ENCODE results near the gene COPS6.

Gene COPS6

GRCh38 chr7:100090527-100091410, 2.0 kb downstream of the COPS6 start:
- TF ChIP-seq CREB1 (IDR thresholded peaks at IDR 0.05; ENCODE audit: low read depth), result no peak
- TF ChIP-seq ZBTB7A (IDR thresholded peaks at IDR 0.05; ENCODE audit: low read depth), result no peak
- no peak for TF ChIP-seq CEBPB (IDR thresholded peaks at IDR 0.05)

GRCh38 chr7:100091411-100092181, 2.8 kb downstream of the COPS6 start:
- TF ChIP-seq NFIC (IDR thresholded peaks at IDR 0.05) (no peak), CEBPB (IDR thresholded peaks at IDR 0.05) (no peak), TEAD4 (IDR thresholded peaks at IDR 0.05) (no peak), MAX (IDR thresholded peaks at IDR 0.05) (no peak), TAF1 (IDR thresholded peaks at IDR 0.05; ENCODE audit: low read depth) (no peak), USF1 (IDR thresholded peaks at IDR 0.05) (no peak), RAD21 (IDR thresholded peaks at IDR 0.05; ENCODE audit: low read depth) (no peak), YY1 (IDR thresholded peaks at IDR 0.05; ENCODE audit: low read depth) (no peak), TCF12 (IDR thresholded peaks at IDR 0.05; ENCODE audit: low read depth) (no peak), FOXM1 (IDR thresholded peaks at IDR 0.05; ENCODE audit: borderline replicate concordance, low read depth) (no peak), ZBTB7A (IDR thresholded peaks at IDR 0.05; ENCODE audit: low read depth) (no peak)

GRCh38 chr7:100093054-100093453, 4.3 kb downstream of the COPS6 start:
- no peak for TF ChIP-seq YY1 (IDR thresholded peaks at IDR 0.05; ENCODE audit: low read depth)
- no peak for TF ChIP-seq NFIC (IDR thresholded peaks at IDR 0.05)

- no peak for TF ChIP-seq MAX (IDR thresholded peaks at IDR 0.05)
- TF ChIP-seq CREB1 (IDR thresholded peaks at IDR 0.05; ENCODE audit: low read depth), result no peak
- no peak for TF ChIP-seq ZBTB7A (IDR thresholded peaks at IDR 0.05; ENCODE audit: low read depth)
- no peak for TF ChIP-seq REST (IDR thresholded peaks at IDR 0.05; ENCODE audit: low read depth)
- no peak for TF ChIP-seq TAF1 (IDR thresholded peaks at IDR 0.05; ENCODE audit: low read depth)
- TF ChIP-seq YY1 (IDR thresholded peaks at IDR 0.05; ENCODE audit: low read depth), result no peak
- no peak for TF ChIP-seq TCF12 (IDR thresholded peaks at IDR 0.05; ENCODE audit: low read depth)
- TF ChIP-seq CEBPB (IDR thresholded peaks at IDR 0.05), result no peak
- TF ChIP-seq FOXM1 (IDR thresholded peaks at IDR 0.05; ENCODE audit: borderline replicate concordance, low read depth), result no peak
- TF ChIP-seq RAD21 (IDR thresholded peaks at IDR 0.05; ENCODE audit: low read depth), result no peak
- no peak for TF ChIP-seq TEAD4 (IDR thresholded peaks at IDR 0.05)
- no peak for TF ChIP-seq EP300 (IDR thresholded peaks at IDR 0.05; ENCODE audit: borderline replicate concordance)
- TF ChIP-seq EGR1 (IDR thresholded peaks at IDR 0.05), result no peak
- TF ChIP-seq NFIC (IDR thresholded peaks at IDR 0.05), result no peak
- no peak for TF ChIP-seq USF1 (IDR thresholded peaks at IDR 0.05)
Measured at GRCh38 chr7:100093498-100093897, 4.7 kb downstream of the COPS6 start.

- TF ChIP-seq CREB1 (IDR thresholded peaks at IDR 0.05; ENCODE audit: low read depth) (no peak), EP300 (IDR thresholded peaks at IDR 0.05; ENCODE audit: borderline replicate concordance) (no peak), TCF12 (IDR thresholded peaks at IDR 0.05; ENCODE audit: low read depth) (no peak), RAD21 (IDR thresholded peaks at IDR 0.05; ENCODE audit: low read depth) (no peak), ZBTB7A (IDR thresholded peaks at IDR 0.05; ENCODE audit: low read depth) (no peak), CEBPB (IDR thresholded peaks at IDR 0.05) (no peak), USF1 (IDR thresholded peaks at IDR 0.05) (no peak), YY1 (IDR thresholded peaks at IDR 0.05; ENCODE audit: low read depth) (no peak), NFIC (IDR thresholded peaks at IDR 0.05) (no peak), TEAD4 (IDR thresholded peaks at IDR 0.05) (no peak), TAF1 (IDR thresholded peaks at IDR 0.05; ENCODE audit: low read depth) (no peak), EGR1 (IDR thresholded peaks at IDR 0.05) (no peak), FOXM1 (IDR thresholded peaks at IDR 0.05; ENCODE audit: borderline replicate concordance, low read depth) (no peak), MAX (IDR thresholded peaks at IDR 0.05) (no peak), REST (IDR thresholded peaks at IDR 0.05; ENCODE audit: low read depth) (no peak)
Measured at GRCh38 chr7:100093925-100094486, 5.2 kb downstream of the COPS6 start.

Data from Ishikawa (cell line).